ENCODE data around the gene AARSD1.
"Not testable (repeated sequence)": the region's sequence is repeated elsewhere in the genome, so short reads cannot be mapped to it uniquely, and the experiment has no call there.

Gene AARSD1

DNA sequence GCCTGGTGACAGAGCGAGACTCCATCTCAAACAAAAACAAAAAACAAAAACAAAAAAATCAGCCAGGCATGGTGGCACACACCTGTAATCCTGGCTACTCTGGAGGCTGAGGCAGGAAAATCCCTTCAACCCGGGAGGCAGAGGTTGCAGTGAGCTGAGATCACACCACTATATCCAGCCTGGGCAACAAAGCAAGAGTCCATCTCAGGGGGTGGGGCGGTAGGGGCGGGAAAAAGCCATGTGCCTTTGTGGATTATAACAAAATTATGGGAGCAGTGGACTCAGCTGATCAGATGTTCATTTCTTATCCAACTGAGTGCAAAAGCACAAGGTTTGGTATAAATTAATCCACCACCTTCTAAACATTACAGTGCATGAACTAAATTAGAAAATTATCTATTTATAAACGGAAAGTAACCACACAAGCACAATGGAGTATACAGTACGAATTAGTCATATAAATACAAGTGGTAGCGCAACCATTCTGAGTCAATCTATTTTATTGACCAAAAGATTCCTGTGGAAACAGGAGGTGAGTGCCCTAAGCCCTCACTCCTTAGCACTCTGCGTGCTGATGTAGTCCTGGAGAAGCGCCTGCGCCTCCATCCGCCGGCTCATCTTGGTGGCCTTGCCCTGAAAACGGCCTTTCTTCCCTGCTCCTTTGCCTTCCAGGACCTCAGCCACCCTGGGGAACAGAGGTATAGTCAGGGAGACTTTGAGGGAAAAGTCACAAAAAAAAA is 14.0 kb downstream of the AARSD1 start:
- Histone ChIP-seq H3K36me3 (ENCODE audit: control insufficient read depth in 2 of 2, insufficient read depth in 2 of 2, low read length in 2 of 2) (peaks cover 26 to 47% of the 10 kb centered on the region in 2 donors), H3K9ac (ENCODE audit: low read depth in 1 of 2, low read length in 2 of 2) (no peak overlapping the region), H3K27ac (ENCODE audit: low read depth in 2 of 2, low read length in 2 of 2) (no peak overlapping the region), H3K27me3 (ENCODE audit: control insufficient read depth in 2 of 2, insufficient read depth in 2 of 2, low read length in 2 of 2) (no peaks in the 10 kb centered on the region), H3K4me3 (ENCODE audit: low read length in 2 of 2) (no peak overlapping the region), H3K9me3 (ENCODE audit: control insufficient read depth in 2 of 2, low read length in 2 of 2) (no peaks in the 10 kb centered on the region), H3K4me1 (ENCODE audit: control insufficient read depth in 2 of 2, insufficient read depth in 2 of 2, low read length in 2 of 2) (no peaks in the 10 kb centered on the region)

DNA sequence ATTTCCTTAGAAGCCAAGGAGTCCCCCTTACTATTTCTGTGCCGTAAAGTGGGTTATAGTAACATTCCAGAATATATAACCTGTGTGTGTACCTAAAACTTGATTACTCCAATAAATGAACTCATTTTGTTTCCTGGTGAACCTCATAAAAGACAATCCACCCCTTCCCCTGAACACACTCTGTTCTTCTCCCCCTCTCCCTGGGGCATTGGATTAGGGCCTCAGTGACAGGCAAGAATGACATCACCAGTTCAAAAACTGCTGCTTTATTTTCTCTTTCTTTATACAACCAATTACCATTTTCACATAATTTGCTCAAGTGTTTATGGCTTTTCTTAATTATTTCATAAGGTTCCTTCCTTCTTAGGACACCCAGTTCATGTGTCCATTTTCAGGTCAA is 17.4 kb downstream of the AARSD1 start:
- H3K27ac ChIP-seq (ENCODE audit: low read depth in 2 of 2, low read length in 2 of 2), result no peak overlapping the region

DNA sequence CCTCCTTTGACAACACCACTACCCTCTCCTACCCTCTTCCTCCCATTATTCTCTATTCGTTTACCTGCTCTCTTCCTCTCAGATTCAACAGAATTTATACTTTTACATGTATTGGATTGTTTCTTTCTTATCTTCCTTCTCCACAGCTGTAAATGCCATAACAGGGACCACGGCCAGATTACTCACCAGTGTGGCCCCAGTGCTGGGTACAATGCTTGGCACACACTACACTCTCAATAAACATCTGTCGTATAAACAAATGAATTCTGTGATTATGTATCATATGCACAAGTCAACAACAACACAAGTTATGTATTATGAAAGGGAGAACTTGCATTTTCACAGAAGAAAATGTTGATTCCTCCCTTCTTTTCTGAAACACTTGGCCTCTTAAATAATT is 20.0 kb downstream of the AARSD1 start:
- Histone ChIP-seq H3K4me1 (ENCODE audit: control insufficient read depth in 2 of 2, insufficient read depth in 2 of 2, low read length in 2 of 2) (no peaks in the 10 kb centered on the region), H3K27me3 (ENCODE audit: control insufficient read depth in 2 of 2, insufficient read depth in 2 of 2, low read length in 2 of 2) (peaks cover 0 to 2% of the 10 kb centered on the region in 2 donors), H3K36me3 (ENCODE audit: control insufficient read depth in 2 of 2, insufficient read depth in 2 of 2, low read length in 2 of 2) (peaks cover 0 to 5% of the 10 kb centered on the region in 2 donors), H3K9me3 (ENCODE audit: control insufficient read depth in 2 of 2, low read length in 2 of 2) (no peaks in the 10 kb centered on the region), H3K27ac (ENCODE audit: low read depth in 2 of 2, low read length in 2 of 2) (no peak overlapping the region), H3K9ac (ENCODE audit: low read depth in 1 of 2, low read length in 2 of 2) (no peak overlapping the region), H3K4me3 (ENCODE audit: low read length in 2 of 2) (no peak overlapping the region)

More for the DNA sequence above, 17.4 kb downstream of the AARSD1 start:
- Histone ChIP-seq H3K4me1 (ENCODE audit: control insufficient read depth in 2 of 2, insufficient read depth in 2 of 2, low read length in 2 of 2) (no peaks in the 10 kb centered on the region), H3K4me3 (ENCODE audit: low read length in 2 of 2) (no peak overlapping the region), H3K9me3 (ENCODE audit: control insufficient read depth in 2 of 2, low read length in 2 of 2) (no peaks in the 10 kb centered on the region), H3K9ac (ENCODE audit: low read depth in 1 of 2, low read length in 2 of 2) (no peak overlapping the region), H3K36me3 (ENCODE audit: control insufficient read depth in 2 of 2, insufficient read depth in 2 of 2, low read length in 2 of 2) (peaks cover 7 to 24% of the 10 kb centered on the region in 2 donors), H3K27me3 (ENCODE audit: control insufficient read depth in 2 of 2, insufficient read depth in 2 of 2, low read length in 2 of 2) (no peaks in the 10 kb centered on the region)

DNA sequence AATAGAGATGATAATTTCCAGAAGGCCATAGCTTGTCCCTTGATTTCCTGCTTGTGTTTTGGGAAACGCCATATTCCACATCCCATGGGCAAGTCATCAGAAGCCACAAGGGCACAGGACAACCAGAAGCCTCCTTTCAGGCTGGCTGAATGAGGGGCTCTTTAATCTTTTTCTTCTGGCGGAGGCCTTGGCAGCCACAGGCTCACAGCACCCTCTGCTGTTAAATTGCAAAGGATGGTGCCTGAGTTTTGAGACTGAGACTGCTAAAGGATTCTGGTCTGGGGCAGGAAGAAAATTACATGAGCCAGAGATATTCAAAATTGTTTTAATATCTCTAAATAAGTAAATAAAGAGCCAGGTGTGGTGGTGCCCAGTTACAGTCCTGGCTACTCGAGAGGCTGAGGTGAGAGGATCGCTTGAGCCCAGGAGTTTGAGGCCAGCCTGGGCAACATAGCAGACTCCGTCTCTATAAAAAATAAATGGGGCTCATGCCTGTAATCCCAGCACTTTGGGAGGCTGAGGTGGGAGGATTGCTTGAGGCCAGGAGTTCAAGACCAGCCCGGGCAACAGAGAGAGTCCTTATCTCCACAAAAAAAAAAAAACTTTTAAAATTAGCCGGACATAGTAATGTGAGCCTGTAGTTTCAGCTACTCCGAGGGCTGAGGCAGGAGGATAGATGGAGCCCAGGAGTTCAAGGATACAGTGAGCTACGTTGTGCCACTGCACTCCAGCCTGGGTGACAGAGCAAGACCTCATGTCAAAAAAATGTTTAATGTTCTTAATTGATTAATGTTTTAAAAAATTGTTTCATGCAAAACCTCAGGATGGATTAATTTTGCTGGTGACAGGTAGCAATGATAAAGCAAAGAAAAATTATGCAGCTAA is 26.3 kb downstream of the AARSD1 start:
- Histone ChIP-seq H3K9ac (ENCODE audit: low read depth in 1 of 2, low read length in 2 of 2) (no peak overlapping the region), H3K9me3 (ENCODE audit: control insufficient read depth in 2 of 2, low read length in 2 of 2) (no peaks in the 10 kb centered on the region), H3K4me3 (ENCODE audit: low read length in 2 of 2) (no peak overlapping the region)

DNA sequence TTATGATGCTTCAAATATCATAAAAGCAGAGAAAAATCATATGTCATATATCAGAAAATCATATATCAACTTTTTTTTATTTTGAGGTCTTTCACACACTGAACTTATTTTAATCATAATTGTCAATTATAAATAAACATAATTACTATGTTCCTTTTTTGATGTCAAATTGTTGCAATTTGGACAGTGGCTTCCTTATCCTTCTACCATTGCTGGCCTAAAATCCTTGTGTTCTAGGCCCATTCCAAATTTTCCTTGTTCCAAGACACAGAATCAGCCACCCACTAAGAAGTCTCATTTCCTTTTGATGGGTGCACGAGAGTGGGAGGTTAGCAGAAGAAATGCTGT is 34.8 kb downstream of the AARSD1 start:
- Histone ChIP-seq H3K27ac (ENCODE audit: low read depth in 2 of 2, low read length in 2 of 2) (no peak overlapping the region), H3K9ac (ENCODE audit: low read depth in 1 of 2, low read length in 2 of 2) (no peak overlapping the region), H3K36me3 (ENCODE audit: control insufficient read depth in 2 of 2, insufficient read depth in 2 of 2, low read length in 2 of 2) (no peaks in the 10 kb centered on the region), H3K27me3 (ENCODE audit: control insufficient read depth in 2 of 2, insufficient read depth in 2 of 2, low read length in 2 of 2) (peaks cover 5 to 15% of the 10 kb centered on the region in 2 donors), H3K4me1 (ENCODE audit: control insufficient read depth in 2 of 2, insufficient read depth in 2 of 2, low read length in 2 of 2) (peaks cover 0 to 3% of the 10 kb centered on the region in 2 donors), H3K9me3 (ENCODE audit: control insufficient read depth in 2 of 2, low read length in 2 of 2) (no peaks in the 10 kb centered on the region), H3K4me3 (ENCODE audit: low read length in 2 of 2) (no peak overlapping the region)

More for the DNA sequence above, 26.3 kb downstream of the AARSD1 start:
- no peaks in the 10 kb centered on the region for H3K36me3 ChIP-seq (ENCODE audit: control insufficient read depth in 2 of 2, insufficient read depth in 2 of 2, low read length in 2 of 2)
- no peak overlapping the region for H3K27ac ChIP-seq (ENCODE audit: low read depth in 2 of 2, low read length in 2 of 2)
- H3K27me3 ChIP-seq (ENCODE audit: control insufficient read depth in 2 of 2, insufficient read depth in 2 of 2, low read length in 2 of 2), result peaks cover 7 to 11% of the 10 kb centered on the region in 2 donors
- no peaks in the 10 kb centered on the region for H3K4me1 ChIP-seq (ENCODE audit: control insufficient read depth in 2 of 2, insufficient read depth in 2 of 2, low read length in 2 of 2)

DNA sequence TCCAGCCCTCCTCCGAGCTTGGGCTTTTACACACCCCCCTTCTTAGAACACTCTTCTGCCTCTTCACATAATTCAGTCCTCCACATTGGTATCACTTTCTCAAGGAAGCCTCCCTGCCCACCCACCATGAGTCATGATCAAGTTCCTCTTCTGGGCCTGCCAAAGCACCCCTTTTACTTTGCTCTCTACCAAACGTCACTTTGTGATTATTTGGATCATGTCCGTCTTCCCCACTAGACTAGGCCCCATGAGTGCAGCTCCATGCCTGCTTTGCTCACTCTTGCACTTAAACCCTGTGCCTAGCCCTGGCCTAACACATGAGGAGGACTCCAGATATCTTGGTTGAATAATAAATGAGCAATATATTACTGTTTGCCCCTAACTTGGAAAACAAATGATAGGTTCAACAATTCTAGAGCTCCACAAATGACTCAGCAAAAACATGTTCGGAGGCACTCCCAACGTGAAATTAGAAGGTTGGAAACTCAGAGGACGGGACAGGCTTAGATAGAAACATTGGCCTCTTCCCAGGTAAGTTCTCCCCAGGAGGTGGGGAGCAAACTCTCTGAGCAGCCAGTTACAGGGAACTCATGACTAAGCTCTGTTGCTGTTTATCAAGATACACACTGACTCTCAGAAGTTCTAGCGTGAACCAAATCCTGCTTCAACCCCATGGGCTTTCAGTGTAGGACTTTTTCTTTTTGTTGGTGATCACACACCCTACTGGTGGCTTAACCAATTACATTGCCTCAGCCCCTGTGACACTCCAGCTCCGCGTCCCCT is 35.3 kb downstream of the AARSD1 start:
- Histone ChIP-seq H3K36me3 (ENCODE audit: control insufficient read depth in 2 of 2, insufficient read depth in 2 of 2, low read length in 2 of 2) (no peaks in the 10 kb centered on the region), H3K9me3 (ENCODE audit: control insufficient read depth in 2 of 2, low read length in 2 of 2) (no peaks in the 10 kb centered on the region), H3K4me3 (ENCODE audit: low read length in 2 of 2) (no peak overlapping the region), H3K27ac (ENCODE audit: low read depth in 2 of 2, low read length in 2 of 2) (peak overlapping the region; percentile 35 to 57), H3K27me3 (ENCODE audit: control insufficient read depth in 2 of 2, insufficient read depth in 2 of 2, low read length in 2 of 2) (peaks cover 5 to 12% of the 10 kb centered on the region in 2 donors), H3K9ac (ENCODE audit: low read depth in 1 of 2, low read length in 2 of 2) (no peak overlapping the region), H3K4me1 (ENCODE audit: control insufficient read depth in 2 of 2, insufficient read depth in 2 of 2, low read length in 2 of 2) (peaks cover 0 to 3% of the 10 kb centered on the region in 2 donors)

DNA sequence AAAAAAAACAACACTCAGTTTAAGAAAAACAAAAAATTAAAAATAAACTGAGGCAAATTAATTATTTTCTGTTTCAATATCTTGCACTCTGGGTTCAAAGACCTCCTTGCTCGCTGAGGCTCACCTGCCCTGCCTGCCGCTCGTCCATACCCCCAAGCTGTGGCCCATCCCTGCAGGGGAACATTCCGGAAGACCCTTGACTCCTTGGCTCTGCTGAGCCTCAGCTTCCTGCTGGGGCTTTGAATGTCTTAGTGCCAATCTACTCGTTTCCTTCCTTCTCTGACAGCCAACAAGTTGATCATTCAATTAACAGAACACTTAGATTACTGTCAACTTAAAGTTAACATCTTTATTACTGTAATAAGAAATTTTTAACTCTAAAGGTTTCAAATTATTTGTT is 39.4 kb downstream of the AARSD1 start:
- H3K9ac ChIP-seq (ENCODE audit: low read depth in 1 of 2, low read length in 2 of 2), result no peak overlapping the region
- H3K9me3 ChIP-seq (ENCODE audit: control insufficient read depth in 2 of 2, low read length in 2 of 2), result no peaks in the 10 kb centered on the region
- peaks cover 21 to 34% of the 10 kb centered on the region in 2 donors for H3K27me3 ChIP-seq (ENCODE audit: control insufficient read depth in 2 of 2, insufficient read depth in 2 of 2, low read length in 2 of 2)
- H3K36me3 ChIP-seq (ENCODE audit: control insufficient read depth in 2 of 2, insufficient read depth in 2 of 2, low read length in 2 of 2), result no peaks in the 10 kb centered on the region
- H3K27ac ChIP-seq (ENCODE audit: low read depth in 2 of 2, low read length in 2 of 2), result no peak overlapping the region
- H3K4me1 ChIP-seq (ENCODE audit: control insufficient read depth in 2 of 2, insufficient read depth in 2 of 2, low read length in 2 of 2), result peaks cover 0 to 3% of the 10 kb centered on the region in 2 donors
- H3K4me3 ChIP-seq (ENCODE audit: low read length in 2 of 2), result no peak overlapping the region

DNA sequence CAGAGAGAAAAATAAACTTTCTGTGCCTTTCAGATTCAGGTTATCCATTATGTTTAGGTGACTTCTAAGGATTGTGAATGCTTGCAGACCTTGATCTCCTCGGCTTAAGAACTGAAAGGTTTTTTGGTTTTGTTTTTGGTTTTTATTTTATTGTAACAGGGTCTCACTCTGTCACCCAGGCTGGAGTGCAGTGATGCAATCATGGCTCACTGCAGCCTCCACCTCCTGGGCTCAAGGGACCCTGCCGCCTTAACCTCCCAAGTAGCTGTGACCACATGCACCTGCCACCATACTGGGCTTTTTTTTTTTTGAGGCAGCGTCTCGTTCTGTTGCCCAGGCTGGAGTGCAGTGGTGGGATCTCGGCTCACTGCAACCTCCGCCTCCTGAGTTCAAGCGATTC is 40.8 kb downstream of the AARSD1 start:
- not testable (repeated sequence) for H3K36me3 ChIP-seq (ENCODE audit: control insufficient read depth in 2 of 2, insufficient read depth in 2 of 2, low read length in 2 of 2); H3K9me3 ChIP-seq (ENCODE audit: control insufficient read depth in 2 of 2, low read length in 2 of 2); H3K27ac ChIP-seq (ENCODE audit: low read depth in 2 of 2, low read length in 2 of 2); H3K9ac ChIP-seq (ENCODE audit: low read depth in 1 of 2, low read length in 2 of 2); H3K4me3 ChIP-seq (ENCODE audit: low read length in 2 of 2)
- peaks cover 21 to 38% of the 10 kb centered on the region in 2 donors for H3K27me3 ChIP-seq (ENCODE audit: control insufficient read depth in 2 of 2, insufficient read depth in 2 of 2, low read length in 2 of 2)
- peaks cover 4 to 11% of the 10 kb centered on the region in 2 donors for H3K4me1 ChIP-seq (ENCODE audit: control insufficient read depth in 2 of 2, insufficient read depth in 2 of 2, low read length in 2 of 2)

DNA sequence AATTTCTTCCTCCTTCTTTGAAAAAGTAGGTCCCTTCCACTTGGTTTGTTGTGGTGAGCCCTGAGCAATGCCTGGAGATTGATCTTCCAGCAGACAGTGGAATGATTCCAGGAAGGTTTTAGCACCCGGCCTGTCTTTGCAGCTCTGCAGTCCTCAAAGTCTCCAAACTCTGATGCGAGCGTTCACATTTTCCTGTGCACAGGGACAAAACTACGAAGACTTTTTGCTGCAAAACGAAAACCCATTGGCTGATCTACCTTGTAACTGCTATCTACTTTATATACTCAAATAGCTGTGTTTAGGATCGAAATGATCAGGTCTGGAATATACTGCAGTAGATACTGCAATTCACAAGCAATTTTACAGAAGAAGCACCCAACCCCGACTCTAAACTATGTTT is 42.0 kb downstream of the AARSD1 start:
- Histone ChIP-seq H3K36me3 (ENCODE audit: control insufficient read depth in 2 of 2, insufficient read depth in 2 of 2, low read length in 2 of 2) (no peaks in the 10 kb centered on the region), H3K9me3 (ENCODE audit: control insufficient read depth in 2 of 2, low read length in 2 of 2) (no peaks in the 10 kb centered on the region), H3K4me1 (ENCODE audit: control insufficient read depth in 2 of 2, insufficient read depth in 2 of 2, low read length in 2 of 2) (peaks cover 4 to 11% of the 10 kb centered on the region in 2 donors), H3K4me3 (ENCODE audit: low read length in 2 of 2) (no peak overlapping the region), H3K27ac (ENCODE audit: low read depth in 2 of 2, low read length in 2 of 2) (no peak overlapping the region), H3K27me3 (ENCODE audit: control insufficient read depth in 2 of 2, insufficient read depth in 2 of 2, low read length in 2 of 2) (peaks cover 23 to 39% of the 10 kb centered on the region in 2 donors), H3K9ac (ENCODE audit: low read depth in 1 of 2, low read length in 2 of 2) (no peak overlapping the region)

Measured in mucosa of rectum (tissue), 2 donors.